AG09309 (cell line): ENCODE data around the gene LMBRD1.
"Not testable (repeated sequence)": the region's sequence is repeated elsewhere in the genome, so short reads cannot be mapped to it uniquely, and the experiment has no call there.

Experiments used
- DNase-seq: peaks from one replicate; pipeline ENCODE4 v3.0.0-alpha.2; 2010; ENCODE audit warnings: low read depth
- H3K4me3 ChIP-seq: 2 replicates; pipeline ENCODE4 v1.5.1; 2011; ENCODE audit warnings: mild to moderate bottlenecking, low read depth, low read length, moderate library complexity; ENCODE audit not compliant: control insufficient read depth
- TF ChIP-seq, protein P1 (sequence below): IDR thresholded peaks from 2 replicates; pipeline ENCODE4 v1.5.1; 2011; ENCODE audit warnings: mild to moderate bottlenecking, low read depth, low read length, inconsistent platforms; ENCODE audit not compliant: insufficient read depth, control insufficient read depth; ENCODE audit errors: missing control alignments

The LMBRD1 gene

DNA sequence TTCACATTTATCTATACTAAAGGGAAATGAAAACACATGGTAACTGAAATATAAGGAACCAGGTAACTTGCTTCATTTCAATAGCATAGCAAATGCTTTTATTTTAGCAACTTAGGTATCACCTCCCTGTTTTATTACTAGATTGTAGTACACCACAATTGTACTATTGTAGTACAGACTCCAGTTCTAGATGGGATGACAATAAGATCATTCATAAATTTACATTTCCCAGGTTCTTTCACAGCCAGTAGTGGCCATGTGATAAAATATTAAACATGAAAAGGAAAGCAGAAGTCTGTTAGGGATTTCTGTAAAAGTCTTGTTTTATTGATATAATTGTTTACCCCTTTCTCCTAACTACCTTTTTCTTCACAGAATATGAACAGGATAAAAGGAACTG lies 97.2 kb downstream of the LMBRD1 start:
- DNase-seq: no peak
- TF ChIP-seq, protein P1, sequence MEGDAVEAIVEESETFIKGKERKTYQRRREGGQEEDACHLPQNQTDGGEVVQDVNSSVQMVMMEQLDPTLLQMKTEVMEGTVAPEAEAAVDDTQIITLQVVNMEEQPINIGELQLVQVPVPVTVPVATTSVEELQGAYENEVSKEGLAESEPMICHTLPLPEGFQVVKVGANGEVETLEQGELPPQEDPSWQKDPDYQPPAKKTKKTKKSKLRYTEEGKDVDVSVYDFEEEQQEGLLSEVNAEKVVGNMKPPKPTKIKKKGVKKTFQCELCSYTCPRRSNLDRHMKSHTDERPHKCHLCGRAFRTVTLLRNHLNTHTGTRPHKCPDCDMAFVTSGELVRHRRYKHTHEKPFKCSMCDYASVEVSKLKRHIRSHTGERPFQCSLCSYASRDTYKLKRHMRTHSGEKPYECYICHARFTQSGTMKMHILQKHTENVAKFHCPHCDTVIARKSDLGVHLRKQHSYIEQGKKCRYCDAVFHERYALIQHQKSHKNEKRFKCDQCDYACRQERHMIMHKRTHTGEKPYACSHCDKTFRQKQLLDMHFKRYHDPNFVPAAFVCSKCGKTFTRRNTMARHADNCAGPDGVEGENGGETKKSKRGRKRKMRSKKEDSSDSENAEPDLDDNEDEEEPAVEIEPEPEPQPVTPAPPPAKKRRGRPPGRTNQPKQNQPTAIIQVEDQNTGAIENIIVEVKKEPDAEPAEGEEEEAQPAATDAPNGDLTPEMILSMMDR: no peak
- H3K4me3 ChIP-seq: no peak overlapping the region

DNA sequence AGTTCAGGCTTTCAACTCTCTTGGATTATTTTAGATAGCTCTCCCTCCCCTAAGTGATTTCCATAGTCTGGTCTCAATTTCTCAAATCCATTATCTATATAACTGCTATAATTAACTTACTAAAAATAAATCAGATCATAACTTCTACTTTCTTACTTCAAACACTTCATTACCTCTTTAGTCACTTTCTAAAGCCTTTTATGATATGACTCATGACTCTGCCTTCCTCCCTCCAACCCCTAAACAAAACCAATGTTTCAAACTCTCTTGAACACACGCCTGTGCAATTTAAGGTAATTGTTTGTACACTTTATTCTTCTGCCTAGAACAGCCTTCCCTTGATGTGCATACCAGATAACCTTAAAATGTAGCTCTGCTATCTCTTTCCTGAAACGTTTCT lies 100.5 kb downstream of the LMBRD1 start:
- TF ChIP-seq, protein P1: no peak
- no peak for DNase-seq
- H3K4me3 ChIP-seq: no peak overlapping the region

DNA sequence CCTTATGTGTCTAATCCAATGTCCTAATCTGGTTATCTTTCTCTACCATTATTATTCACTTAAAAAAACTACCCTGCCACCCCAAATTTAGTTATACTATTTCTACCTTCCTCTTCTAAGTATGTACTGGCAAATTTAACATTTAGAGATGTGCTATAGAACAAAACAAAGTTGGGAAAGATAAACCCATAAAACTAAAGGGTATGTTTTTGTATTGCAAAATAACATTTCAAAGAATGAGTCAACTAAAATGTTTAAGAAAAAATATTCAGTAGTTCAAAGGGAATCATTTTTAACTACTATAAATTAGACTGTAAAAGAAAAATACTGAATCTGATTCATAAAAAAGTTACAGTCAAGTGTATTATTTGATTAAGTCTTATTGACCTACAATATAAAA lies 103.0 kb downstream of the LMBRD1 start:
- H3K4me3 ChIP-seq: no peak overlapping the region
- DNase-seq: peak; percentile 5

DNA sequence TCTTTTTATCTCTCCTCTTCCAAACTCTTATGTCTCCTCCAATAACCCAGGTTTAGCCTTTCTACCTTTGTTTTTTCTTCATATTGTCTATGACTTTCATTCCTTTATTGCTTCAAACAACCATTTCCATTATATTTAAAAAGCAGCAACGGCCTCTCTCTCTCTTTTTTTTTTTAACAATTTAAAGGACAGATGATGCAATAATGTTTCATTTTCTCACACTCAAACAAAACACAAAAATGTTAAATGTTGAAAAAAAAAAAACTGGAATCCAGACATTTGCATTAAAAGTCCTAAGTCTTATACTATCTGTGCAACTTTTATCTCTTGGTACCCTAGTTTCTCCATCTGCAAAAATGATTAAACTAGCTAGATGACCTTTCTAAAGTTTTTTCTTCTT lies 105.8 kb downstream of the LMBRD1 start:
- TF ChIP-seq, protein P1: no peak
- no peak overlapping the region for H3K4me3 ChIP-seq
- no peak for DNase-seq

More for the DNA sequence above, 103.0 kb downstream of the LMBRD1 start:
- TF ChIP-seq, protein P1: no peak

DNA sequence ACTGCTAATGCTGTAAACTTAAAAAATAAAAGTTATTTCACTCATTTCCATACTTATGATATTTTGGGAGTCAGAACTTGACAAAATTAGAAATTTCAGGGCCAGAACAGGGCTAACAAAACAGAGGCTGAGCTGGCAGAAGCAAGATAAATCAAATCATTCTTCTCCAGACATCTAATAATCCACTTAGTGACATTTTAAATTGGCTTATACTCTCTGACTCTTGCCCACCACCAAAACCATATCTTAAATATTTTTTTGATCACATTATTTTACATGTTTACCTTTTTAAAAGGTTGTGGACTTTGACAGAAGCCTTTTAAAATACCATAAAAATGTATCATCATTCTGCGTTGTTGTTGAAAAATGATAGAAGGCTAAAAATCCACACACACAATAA lies 116.5 kb downstream of the LMBRD1 start:
- DNase-seq: no peak
- no peak overlapping the region for H3K4me3 ChIP-seq
- TF ChIP-seq, protein P1: no peak

DNA sequence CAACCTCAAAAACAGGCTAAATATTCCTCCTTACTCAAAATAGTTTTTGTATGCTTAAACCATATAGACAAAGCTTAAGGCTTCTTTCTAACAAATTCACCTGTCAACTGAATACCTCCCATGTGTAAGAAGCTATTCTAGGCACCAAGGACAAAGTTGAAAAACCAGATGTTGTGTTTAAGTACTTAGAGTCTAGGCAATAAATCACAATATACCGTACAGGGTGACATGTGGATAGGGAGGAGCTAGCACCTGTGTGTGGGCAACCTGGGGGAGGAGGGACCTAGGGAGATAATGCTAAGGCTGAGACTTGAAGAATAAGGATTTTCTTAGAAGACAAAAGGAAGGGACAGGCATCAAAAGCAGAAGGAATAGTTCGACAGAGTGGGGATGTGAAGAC lies 123.5 kb downstream of the LMBRD1 start:
- DNase-seq: no peak
- no peak overlapping the region for H3K4me3 ChIP-seq
- TF ChIP-seq, protein P1: no peak

DNA sequence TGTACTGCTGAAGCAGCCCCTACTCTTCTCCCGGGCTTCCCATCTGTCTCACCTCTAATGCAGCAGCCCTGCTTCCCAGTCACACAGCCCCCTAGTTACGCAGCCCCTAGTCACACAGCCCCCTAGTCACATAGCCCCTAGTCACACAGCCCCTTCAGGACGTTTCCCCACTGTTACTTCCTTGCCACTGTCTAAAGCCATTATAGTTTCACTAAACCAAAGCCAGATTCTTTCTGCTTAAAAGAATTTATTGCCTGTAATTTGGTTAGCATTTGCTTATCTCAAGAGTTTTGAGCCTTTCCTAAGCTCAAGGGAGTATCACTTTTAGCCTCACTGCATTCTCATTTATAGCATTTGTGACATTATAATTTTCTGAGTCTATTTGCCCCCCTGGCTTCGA lies 127.9 kb downstream of the LMBRD1 start:
- H3K4me3 ChIP-seq: no peak overlapping the region
- DNase-seq: no peak
- TF ChIP-seq, protein P1: no peak

DNA sequence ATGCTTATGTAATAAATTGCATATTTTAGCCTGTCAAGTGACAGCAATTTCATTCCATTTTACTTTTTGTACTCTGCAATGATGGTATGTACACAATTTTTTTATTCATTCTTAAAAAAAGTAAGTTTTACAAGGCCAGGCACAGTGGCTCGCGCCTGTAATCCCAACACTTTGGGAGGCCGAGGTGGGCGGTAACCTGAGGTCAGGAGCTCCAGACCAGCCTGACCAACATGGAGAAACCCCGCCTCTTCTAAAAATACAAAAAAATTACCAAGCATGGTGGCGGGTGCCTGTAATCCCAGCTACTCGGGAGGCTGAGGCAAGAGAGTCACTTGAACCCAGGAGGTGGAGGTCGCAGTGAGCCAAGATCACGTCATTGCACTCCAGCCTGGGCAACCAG lies 130.0 kb downstream of the LMBRD1 start:
- not testable (repeated sequence) for H3K4me3 ChIP-seq

More for the DNA sequence above, 130.0 kb downstream of the LMBRD1 start:
- not testable (repeated sequence) for DNase-seq
